ENCODE measurements around the gene FSTL4.

The FSTL4 gene

DNA sequence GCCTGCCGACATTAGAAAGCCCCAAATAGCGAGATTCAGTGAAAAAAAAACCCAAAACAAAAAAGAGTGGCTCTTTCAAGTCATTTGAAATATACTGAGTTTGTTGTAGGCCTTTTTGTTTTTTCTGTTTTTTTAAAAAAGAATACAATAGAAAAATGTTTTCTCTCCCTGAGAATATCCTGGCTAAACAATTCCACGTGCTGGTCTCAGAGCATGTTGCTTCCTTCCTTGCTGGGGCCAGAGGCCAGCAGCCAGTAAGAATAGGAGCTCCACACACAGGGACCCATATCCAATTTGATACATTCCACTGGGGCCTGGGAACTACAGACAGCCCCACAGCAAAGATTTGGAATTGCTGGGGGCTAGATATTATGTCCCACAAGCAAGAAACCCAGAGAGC lies 369.1 kb downstream of the FSTL4 start:
- no peak for DNase-seq (ENCODE audit: low read depth in 2 of 2)

- no peak for DNase-seq (ENCODE audit: low read depth in 2 of 2)
Observed at GRCh38 chr5:133242221-133242835, 370.0 kb downstream of the FSTL4 start.

GRCh38 chr5:133241179-133242092 lies 370.9 kb downstream of the FSTL4 start:
- no peak for DNase-seq (ENCODE audit: low read depth in 2 of 2)

DNA sequence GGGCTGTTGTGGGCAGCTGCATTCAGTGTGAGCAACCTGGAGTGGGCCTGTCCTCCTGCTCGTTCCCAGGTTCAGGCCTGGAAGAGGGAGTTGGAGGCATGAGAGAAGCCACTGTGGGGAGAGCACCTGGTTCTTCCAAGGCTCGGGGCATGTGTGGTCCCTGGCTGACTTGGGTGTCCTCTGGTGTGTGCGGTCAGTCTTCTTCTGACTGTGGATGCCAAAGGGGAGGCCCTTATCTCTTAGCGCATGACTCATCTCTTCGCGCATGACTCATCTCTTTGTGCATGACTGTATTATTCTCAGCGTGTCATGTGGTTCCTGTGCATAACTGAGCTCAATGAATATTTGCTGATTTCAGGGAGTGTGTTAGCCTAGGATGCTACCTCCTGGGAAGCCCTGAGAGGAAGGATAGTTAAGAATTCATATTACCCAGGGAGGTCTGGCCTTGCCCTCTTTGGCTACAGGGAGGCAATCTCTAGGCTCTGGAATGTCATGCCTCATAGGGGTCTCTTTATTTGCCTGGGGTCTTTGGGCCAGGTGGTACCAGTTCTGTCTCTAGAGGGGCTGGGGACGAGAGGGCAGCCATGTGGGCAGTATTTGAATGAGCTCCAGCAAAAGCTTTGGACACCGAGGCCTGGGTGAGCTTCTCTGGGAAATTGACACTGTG lies 371.8 kb downstream of the FSTL4 start:
- peak in 1 of 2 donors; percentile 7 for DNase-seq (ENCODE audit: low read depth in 2 of 2)

GRCh38 chr5:133238426-133239205 lies 373.7 kb downstream of the FSTL4 start:
- DNase-seq (ENCODE audit: low read depth in 2 of 2): no peak

DNA sequence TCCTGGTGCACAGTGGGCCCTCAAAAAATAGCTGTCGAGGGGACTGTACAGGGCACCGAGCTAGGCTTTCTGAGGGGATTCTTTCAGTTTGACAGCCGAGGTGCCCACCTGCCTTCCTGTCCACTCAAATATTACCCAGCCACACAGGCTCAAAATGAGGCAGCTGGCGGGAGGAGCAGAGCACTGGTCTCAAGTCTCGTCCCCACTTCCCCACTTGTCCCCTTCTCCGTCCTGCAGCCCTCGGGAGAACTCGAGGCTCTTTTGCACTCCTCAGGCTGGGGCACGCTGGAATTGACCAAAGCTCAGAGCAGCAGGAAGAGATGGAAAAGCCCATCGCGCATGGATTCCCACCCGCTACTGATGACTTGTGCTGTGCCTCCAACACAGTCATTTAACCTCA lies 375.4 kb downstream of the FSTL4 start:
- DNase-seq (ENCODE audit: low read depth in 2 of 2): no peak

DNA sequence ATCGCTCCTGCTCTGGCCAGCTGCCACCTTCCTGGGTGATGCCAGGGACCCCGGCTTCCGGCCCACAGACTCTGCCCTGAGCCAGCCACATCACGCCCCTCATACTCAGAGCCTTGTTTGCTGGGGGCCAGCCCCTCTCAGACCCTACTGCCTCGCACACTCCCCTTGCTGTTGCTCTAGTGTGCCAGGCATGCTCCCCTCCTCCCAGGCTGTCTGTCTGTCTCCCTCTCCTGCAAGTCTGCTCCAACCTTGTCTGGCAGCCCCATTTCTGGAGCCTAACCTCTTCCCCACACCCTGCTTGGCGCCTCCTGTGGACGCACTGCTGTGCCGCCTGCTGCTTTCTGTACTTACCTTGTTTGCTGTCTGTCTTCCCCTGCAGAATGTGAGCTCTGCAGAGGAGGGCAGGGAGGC lies 375.8 kb downstream of the FSTL4 start:
- no peak for DNase-seq (ENCODE audit: low read depth in 2 of 2)

DNA sequence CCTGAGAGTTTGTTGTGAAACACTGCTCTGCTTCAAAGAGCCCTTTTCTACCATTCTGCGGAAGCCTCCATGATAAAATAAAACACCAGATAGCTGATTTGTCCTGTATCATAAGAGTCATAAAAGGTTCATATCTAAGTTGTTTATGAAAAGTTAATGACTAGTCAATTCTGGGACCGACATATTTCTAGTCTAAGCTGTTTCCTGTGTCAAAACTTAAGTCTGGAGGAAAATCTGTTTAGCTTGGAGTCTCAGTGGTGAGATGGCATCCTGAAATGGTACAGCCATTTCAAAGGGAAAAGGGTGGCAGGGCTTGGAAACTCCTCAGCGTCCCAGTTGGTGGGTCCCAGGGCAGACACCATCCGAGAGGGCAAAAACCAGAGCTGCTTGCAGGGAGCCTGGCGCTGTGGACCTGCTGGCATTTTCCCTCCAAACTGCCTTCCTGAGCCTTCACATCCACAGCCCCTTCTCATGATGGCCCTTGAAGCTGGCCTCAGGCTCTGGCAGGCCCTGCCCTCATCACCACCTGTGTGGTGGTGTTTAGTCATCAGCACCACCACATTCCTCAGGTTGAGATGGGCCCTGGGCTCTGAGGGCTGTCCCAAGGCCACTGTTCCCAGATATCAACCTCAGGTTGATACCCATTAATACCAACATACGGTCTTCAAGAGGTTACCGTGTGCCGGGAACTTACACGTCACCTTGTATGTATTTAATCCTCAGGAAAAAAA lies 376.5 kb downstream of the FSTL4 start:
- DNase-seq (ENCODE audit: low read depth in 2 of 2): no peak

DNA sequence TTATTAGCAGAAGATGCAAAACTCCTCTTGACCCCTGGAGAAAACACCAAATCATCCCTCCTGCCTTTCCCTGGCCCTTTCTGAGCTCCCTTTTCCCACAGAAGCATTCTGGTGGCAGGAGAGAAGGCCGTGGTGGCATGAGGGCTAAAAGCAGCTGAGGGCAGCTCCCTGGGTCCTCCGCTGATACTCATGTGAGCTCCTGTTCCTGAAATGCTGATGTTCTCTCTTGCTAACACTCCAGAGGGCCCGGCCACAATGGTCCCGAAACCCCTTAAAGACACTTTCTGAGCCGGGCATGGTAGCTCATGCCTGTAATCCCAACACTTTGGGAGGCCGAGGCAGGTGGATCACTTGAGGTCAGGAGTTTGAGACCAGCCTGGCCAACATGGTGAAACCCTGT lies 377.4 kb downstream of the FSTL4 start:
- no peak for DNase-seq (ENCODE audit: low read depth in 2 of 2)

DNA sequence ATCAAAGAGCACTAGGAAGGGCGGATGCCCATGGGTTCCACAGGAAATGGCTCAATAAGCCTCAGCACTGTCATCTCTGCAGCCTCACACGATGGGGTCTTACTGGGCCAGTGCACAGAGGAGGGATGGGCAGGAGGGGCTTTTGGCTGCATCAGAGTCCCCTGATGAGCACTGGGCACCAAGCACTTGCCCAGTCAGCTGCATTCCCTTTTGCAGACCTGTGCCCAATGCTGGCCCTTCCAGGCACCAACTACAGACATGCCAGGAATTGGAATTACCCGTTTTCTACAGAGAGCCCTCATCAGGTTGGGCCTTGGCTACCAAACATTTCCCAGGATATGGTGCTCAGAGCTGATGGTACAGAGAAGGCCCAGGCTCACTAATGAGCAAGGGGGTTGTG lies 378.1 kb downstream of the FSTL4 start:
- DNase-seq (ENCODE audit: low read depth in 2 of 2): no peak

DNA sequence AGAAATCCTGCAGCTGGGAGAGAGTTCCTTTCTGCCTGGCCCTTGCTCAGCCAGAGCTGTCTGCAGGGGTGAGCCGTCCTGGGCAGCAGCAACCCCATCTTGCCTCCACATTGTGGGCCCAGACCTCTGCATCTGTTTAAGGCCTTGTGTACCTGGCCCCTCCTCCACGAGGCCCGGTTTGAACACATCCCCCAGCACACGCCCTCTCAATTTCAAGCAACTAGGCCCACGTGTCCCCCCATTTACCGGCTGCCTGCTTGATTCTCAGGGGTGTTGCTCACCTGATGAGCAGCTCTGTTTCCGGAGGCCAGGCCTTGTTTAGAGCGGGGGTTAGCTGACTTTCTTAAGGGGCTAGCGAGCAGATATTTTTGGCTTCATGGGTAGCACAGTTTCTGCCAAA lies 378.7 kb downstream of the FSTL4 start:
- DNase-seq (ENCODE audit: low read depth in 2 of 2): no peak

GRCh38 chr5:133232911-133233310 lies 379.4 kb downstream of the FSTL4 start:
- DNase-seq (ENCODE audit: low read depth in 2 of 2): no peak

- DNase-seq (ENCODE audit: low read depth in 2 of 2): no peak
Observed at GRCh38 chr5:133232435-133232834, 379.9 kb downstream of the FSTL4 start.

DNA sequence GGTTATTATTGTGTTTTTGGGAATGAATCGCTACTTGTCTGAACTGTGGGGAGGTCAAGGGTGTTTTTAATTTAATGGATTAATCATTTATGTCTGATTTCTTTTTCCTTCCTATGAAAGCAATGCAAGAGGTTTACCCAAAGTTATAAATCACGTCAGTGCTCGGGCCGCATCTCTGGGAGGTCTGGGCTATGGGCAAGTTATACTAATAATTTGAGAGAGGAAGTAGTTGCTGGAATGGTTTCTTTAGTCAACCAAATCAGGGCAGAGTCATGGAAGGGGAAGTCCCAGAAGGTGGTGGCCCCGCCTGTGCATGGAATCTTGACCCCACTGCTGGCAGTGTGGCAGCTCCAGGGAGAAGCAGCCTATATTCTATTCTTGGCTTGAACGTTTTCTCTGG lies 380.3 kb downstream of the FSTL4 start:
- no peak for DNase-seq (ENCODE audit: low read depth in 2 of 2)

GRCh38 chr5:133230823-133231578 lies 381.3 kb downstream of the FSTL4 start:
- no peak for DNase-seq (ENCODE audit: low read depth in 2 of 2)

DNA sequence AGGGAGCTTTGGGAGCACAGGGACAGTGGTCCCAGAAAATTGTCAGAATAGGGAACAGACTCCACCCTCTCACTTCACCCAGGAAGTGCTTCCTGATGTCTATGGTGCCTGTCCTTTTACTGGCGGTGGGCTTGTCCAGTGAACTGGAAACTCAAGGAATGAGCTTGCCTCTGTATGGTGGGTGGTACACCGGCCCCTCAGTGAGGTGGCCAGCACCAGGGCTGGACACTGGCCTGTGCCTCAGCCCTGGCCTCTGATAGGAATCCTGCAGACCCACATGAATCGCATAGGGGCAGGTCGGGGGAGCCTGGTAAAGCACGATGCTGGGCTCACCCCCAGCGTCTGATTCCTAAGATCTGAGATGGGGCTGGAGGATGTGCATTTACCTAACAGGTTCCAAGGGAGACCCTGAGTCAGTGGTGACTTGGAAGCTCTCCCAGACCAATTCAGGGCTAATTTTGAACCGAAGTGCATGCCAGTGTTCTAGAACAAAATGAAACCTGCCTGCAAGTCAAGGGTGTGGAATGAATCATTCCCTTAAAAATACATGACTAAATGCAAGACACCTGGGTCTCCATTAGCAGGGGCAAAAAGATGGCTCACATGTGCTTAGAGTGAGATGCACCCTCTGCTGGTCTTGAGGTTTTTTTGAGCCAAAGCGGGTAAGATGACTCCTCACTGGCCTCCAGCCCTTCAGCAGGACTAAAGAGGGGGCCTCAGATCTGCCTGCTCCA lies 382.2 kb downstream of the FSTL4 start:
- DNase-seq (ENCODE audit: low read depth in 2 of 2): no peak

DNA sequence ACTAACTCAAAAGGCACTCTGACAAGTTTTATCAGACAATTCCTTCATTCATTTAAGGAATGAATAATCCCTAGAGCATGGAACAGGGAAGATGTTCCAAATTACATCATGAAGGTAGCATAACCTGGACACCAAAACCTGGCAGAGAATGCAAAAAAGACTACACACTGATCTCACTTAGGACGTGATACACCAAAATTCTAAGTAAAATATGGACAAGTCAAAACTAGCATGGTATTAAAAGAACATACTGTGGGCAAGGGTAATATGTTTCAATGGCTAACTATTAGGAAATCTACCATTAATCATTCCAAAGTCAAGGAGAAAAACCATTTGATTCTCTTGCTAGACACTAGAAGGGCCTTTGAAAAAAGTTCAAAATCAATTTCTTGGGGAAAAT lies 384.0 kb downstream of the FSTL4 start:
- no peak for DNase-seq (ENCODE audit: low read depth in 2 of 2)

DNA sequence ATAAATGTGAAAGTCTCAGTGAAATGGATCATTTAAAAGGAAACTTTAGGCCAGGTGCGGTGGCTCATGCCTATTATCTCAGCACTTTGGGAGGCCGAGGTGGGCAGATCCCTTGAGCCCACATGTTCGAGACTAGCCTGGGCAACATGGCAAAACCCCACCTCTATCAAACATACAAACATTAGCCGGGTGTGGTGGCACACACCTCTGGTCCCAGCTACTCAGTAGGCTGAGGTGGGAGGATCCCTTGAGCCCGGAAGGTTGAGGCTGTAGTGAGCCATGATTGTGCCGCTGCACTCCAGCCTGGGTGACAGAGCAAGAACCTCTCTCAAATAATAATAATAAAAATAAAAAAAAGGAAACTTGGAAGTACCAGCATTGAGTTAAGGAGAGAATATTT lies 384.4 kb downstream of the FSTL4 start:
- no peak for DNase-seq (ENCODE audit: low read depth in 2 of 2)

- no peak for DNase-seq (ENCODE audit: low read depth in 2 of 2)
Observed at GRCh38 chr5:133227082-133227481, 385.3 kb downstream of the FSTL4 start.

GRCh38 chr5:133226186-133226585 lies 386.2 kb downstream of the FSTL4 start:
- no peak for DNase-seq (ENCODE audit: low read depth in 2 of 2)
